Loucy (cell line): ENCODE measurements around the gene BCAS3.

Source experiments
- H2AFZ ChIP-seq: fragments of 200-600 bp; sonication (generic); 2 replicates; pipeline ENCODE4 v1.6.0; 2016; ENCODE audit warnings: antibody characterized with exemption, mild to moderate bottlenecking, low read length, moderate library complexity
- H3F3A ChIP-seq: fragments of 200-600 bp; 2 replicates; pipeline ENCODE4 v1.6.0; 2016; ENCODE audit warnings: antibody characterized with exemption, low read depth, mild to moderate bottlenecking
- H3K27me3 ChIP-seq: fragments of 200-600 bp; sonication (generic); 2 replicates; pipeline ENCODE4 v1.6.1; 2014; ENCODE audit warnings: low read length, mild to moderate bottlenecking; ENCODE audit not compliant: insufficient read depth, poor library complexity, severe bottlenecking
- H3K36me3 ChIP-seq: fragments of 200-600 bp; sonication (generic); 2 replicates; pipeline ENCODE4 v1.6.1; 2016; ENCODE audit warnings: low read length; ENCODE audit not compliant: insufficient read depth
- H3K4me1 ChIP-seq: fragments of 200-600 bp; sonication (generic); 2 replicates; pipeline ENCODE4 v1.5.1; 2014; ENCODE audit warnings: low read length, mild to moderate bottlenecking; ENCODE audit not compliant: insufficient read depth, poor library complexity, severe bottlenecking
- H3K4me2 ChIP-seq: fragments of 200-600 bp; sonication (generic); 2 replicates; pipeline ENCODE4 v1.6.0; 2014; ENCODE audit warnings: antibody characterized with exemption, low read length, low read depth, mild to moderate bottlenecking; ENCODE audit not compliant: poor library complexity, severe bottlenecking
- H3K4me3 ChIP-seq: fragments of 200-600 bp; sonication (generic); 2 replicates; pipeline ENCODE4 v1.5.1; 2014; ENCODE audit warnings: low read length, mild to moderate bottlenecking, mixed read lengths; ENCODE audit not compliant: poor library complexity, severe bottlenecking
- H3K79me2 ChIP-seq: fragments of 200-600 bp; sonication (generic); 2 replicates; pipeline ENCODE4 v1.6.1; 2014; ENCODE audit warnings: low read length; ENCODE audit not compliant: insufficient read depth
- H3K9ac ChIP-seq: fragments of 200-600 bp; sonication (generic); 2 replicates; pipeline ENCODE4 v1.6.0; 2014; ENCODE audit warnings: mild to moderate bottlenecking, low read depth, low read length, moderate library complexity; ENCODE audit not compliant: poor library complexity, severe bottlenecking
- H3K9me2 ChIP-seq: fragments of 200-600 bp; sonication (generic); replicated peaks from 2 replicates; pipeline ENCODE4 v1.6.1; 2016; ENCODE audit warnings: low read depth, low read length, mixed read lengths
- H3K9me3 ChIP-seq: fragments of 200-600 bp; sonication (generic); 2 replicates; pipeline ENCODE4 v1.6.1; 2014; ENCODE audit warnings: mild to moderate bottlenecking, antibody characterized with exemption, low read length, low read depth; ENCODE audit not compliant: insufficient read depth
- H4K20me1 ChIP-seq: fragments of 200-600 bp; sonication (generic); 2 replicates; pipeline ENCODE4 v1.6.0; 2014; ENCODE audit warnings: antibody characterized with exemption, low read length, mild to moderate bottlenecking; ENCODE audit not compliant: insufficient read depth, poor library complexity, severe bottlenecking
- EZH2phosphoT487 ChIP-seq: fragments of 200-600 bp; IDR thresholded peaks from 2 replicates; pipeline ENCODE4 v1.6.1; 2018; ENCODE audit warnings: antibody characterized with exemption, mild to moderate bottlenecking, moderate library complexity, borderline replicate concordance
- TF ChIP-seq, protein P1 (sequence below): fragments of 200-600 bp; sonication (generic); conservative IDR thresholded peaks from 2 replicates; pipeline ENCODE4 v1.5.1; 2014; ENCODE audit warnings: mild to moderate bottlenecking, antibody characterized with exemption, low read length

BCAS3 gene

GRCh38 chr17:61335105-61335844 is 657.6 kb downstream of the BCAS3 start:
- Histone ChIP-seq H3K4me3 (no peak overlapping the region), H3K9ac (no peak overlapping the region)

DNA sequence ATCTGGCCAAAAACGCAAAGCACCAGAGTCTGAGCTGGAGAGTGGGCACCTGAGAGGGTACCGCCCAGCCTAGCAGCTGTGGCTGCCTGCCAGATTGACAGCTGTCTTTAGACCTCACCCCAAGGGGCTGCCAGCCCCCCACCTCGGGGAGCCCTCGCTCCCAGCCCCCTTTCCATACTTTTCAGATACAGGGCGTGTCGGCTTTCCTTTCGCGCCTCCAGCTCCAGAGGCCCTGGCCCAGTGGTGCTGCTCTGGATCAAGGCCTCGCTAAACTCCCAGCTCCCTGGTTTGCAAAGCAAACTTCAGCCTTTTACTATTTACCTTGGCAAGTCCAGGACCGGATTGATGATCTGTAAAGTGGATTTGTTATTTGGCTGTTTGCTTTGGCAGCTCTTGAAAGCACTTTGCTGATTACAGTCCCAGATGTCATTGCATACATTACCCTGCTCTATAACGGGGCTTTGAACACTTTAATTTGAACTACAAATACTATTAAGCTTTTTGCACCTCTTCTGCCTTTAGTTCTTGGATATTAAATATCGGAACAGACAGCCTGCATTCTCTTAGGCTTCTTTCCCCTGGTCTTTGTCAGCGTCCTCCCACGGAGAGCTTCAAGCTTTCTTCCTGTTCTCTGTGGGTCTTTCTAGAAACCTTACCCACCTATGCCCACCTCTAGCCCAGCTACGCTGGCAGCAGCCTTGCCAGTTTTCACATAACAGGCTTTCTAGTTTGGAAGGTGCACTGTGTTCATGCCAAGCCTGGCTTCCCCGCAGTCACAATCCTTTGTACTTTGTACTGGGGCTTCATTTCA is 658.4 kb downstream of the BCAS3 start:
- no peak overlapping the region for H2AFZ ChIP-seq
- no peak overlapping the region for H3K4me2 ChIP-seq
- no peaks in the 10 kb centered on the region for H3K79me2 ChIP-seq
- H3K4me3 ChIP-seq: no peak overlapping the region
- TF ChIP-seq, protein P1, sequence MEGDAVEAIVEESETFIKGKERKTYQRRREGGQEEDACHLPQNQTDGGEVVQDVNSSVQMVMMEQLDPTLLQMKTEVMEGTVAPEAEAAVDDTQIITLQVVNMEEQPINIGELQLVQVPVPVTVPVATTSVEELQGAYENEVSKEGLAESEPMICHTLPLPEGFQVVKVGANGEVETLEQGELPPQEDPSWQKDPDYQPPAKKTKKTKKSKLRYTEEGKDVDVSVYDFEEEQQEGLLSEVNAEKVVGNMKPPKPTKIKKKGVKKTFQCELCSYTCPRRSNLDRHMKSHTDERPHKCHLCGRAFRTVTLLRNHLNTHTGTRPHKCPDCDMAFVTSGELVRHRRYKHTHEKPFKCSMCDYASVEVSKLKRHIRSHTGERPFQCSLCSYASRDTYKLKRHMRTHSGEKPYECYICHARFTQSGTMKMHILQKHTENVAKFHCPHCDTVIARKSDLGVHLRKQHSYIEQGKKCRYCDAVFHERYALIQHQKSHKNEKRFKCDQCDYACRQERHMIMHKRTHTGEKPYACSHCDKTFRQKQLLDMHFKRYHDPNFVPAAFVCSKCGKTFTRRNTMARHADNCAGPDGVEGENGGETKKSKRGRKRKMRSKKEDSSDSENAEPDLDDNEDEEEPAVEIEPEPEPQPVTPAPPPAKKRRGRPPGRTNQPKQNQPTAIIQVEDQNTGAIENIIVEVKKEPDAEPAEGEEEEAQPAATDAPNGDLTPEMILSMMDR: no peak
- TF ChIP-seq EZH2phosphoT487: no peak
- H3K9ac ChIP-seq: no peak overlapping the region
- no peaks in the 10 kb centered on the region for H4K20me1 ChIP-seq
- no peaks in the 10 kb centered on the region for H3K27me3 ChIP-seq
- peaks cover 5% of the 10 kb centered on the region for H3K4me1 ChIP-seq
- no peaks in the 10 kb centered on the region for H3F3A ChIP-seq
- no peaks in the 10 kb centered on the region for H3K9me2 ChIP-seq
- H3K36me3 ChIP-seq: no peaks in the 10 kb centered on the region
- no peaks in the 10 kb centered on the region for H3K9me3 ChIP-seq

More at GRCh38 chr17:61335105-61335844, 657.6 kb downstream of the BCAS3 start:
- Histone ChIP-seq H3K9me2 (no peaks in the 10 kb centered on the region), H3K36me3 (no peaks in the 10 kb centered on the region), H3K79me2 (no peaks in the 10 kb centered on the region), H3K4me1 (peaks cover 5% of the 10 kb centered on the region), H3K27me3 (no peaks in the 10 kb centered on the region), H2AFZ (no peak overlapping the region), H3K4me2 (no peak overlapping the region), H3F3A (no peaks in the 10 kb centered on the region), H3K9me3 (no peaks in the 10 kb centered on the region), H4K20me1 (no peaks in the 10 kb centered on the region)
- TF ChIP-seq, protein P1: no peak
- TF ChIP-seq EZH2phosphoT487: no peak

- Histone ChIP-seq H2AFZ (no peak overlapping the region), H3K27me3 (no peaks in the 10 kb centered on the region), H3K36me3 (no peaks in the 10 kb centered on the region), H3K9me3 (no peaks in the 10 kb centered on the region), H3K9me2 (no peaks in the 10 kb centered on the region), H3K4me2 (no peak overlapping the region), H4K20me1 (no peaks in the 10 kb centered on the region), H3K4me1 (peaks cover 5% of the 10 kb centered on the region), H3K9ac (no peak overlapping the region), H3K4me3 (no peak overlapping the region), H3K79me2 (no peaks in the 10 kb centered on the region), H3F3A (no peaks in the 10 kb centered on the region)
- TF ChIP-seq, protein P1: no peak
- TF ChIP-seq EZH2phosphoT487: no peak
Measured at GRCh38 chr17:61337290-61337689, 659.6 kb downstream of the BCAS3 start.
